Cardiac fibroblast (primary cell): ENCODE data around the gene TARBP1.

Source experiments
- DNase-seq, 2 donors: peaks; one replicate each; pipeline versions ENCODE4 v3.0.0 to v3.0.0-alpha.2; 2010; ENCODE audit warnings: low read depth in 2 of 2
- H3K4me3 ChIP-seq, 2 donors: replicated peaks in 1 of 2; 1 replicate in 1 of 2; 2 replicates in 1 of 2; pipeline ENCODE4 v1.5.1; 2011; ENCODE audit warnings: low read depth in 2 of 2, low read length in 2 of 2, mild to moderate bottlenecking in 2 of 2, moderate library complexity in 1 of 2
- CTCF ChIP-seq: IDR thresholded peaks from one replicate; pipeline ENCODE4 v1.5.1; 2011; ENCODE audit warnings: low read depth, mild to moderate bottlenecking, low read length, inconsistent platforms

Gene TARBP1

GRCh38 chr1:234355782-234356510, 123.0 kb downstream of the TARBP1 start:
- no peak for DNase-seq
- H3K4me3 ChIP-seq = no peak overlapping the region
- TF ChIP-seq CTCF = no peak

GRCh38 chr1:234348964-234349363, 130.0 kb downstream of the TARBP1 start:
- TF ChIP-seq CTCF = no peak
- no peak for DNase-seq
- no peak overlapping the region for H3K4me3 ChIP-seq

GRCh38 chr1:234345237-234345636, 133.7 kb downstream of the TARBP1 start:
- no peak for DNase-seq
- H3K4me3 ChIP-seq = no peak overlapping the region
- no peak for TF ChIP-seq CTCF

GRCh38 chr1:234342774-234343173, 136.2 kb downstream of the TARBP1 start:
- DNase-seq = no peak
- no peak for TF ChIP-seq CTCF
- no peak overlapping the region for H3K4me3 ChIP-seq
